ENCODE results near the gene TEN1. TPM values are rescaled to one million over a fixed set of nuclear protein-coding genes. Genes with fewer than 3 reads are reported as not detected.
"Not testable (repeated sequence)": the region's sequence is repeated elsewhere in the genome, so short reads cannot be mapped to it uniquely, and the experiment has no call there.

The TEN1 gene
- total RNA-seq, 1 experiment from 2014 or later: 62.9 TPM

GRCh38 chr17:76036497-76037261 is 57.6 kb downstream of the TEN1 start:
- in situ Hi-C loops (cut with HindIII; ENCODE audit: low pct_unique_long_range_greater_than_20kb, low sequenced_read_pairs): loop anchor here (25.0 kb wide), 1 partner anchor 151 kb away; no protein-coding TSS in a partner anchor
- no peak for DNase-seq (ENCODE audit: low read depth, low spot score)

- in situ Hi-C loops (cut with HindIII; ENCODE audit: low pct_unique_long_range_greater_than_20kb, low sequenced_read_pairs): loop anchor here (25.0 kb wide), 1 partner anchor 149 kb away; no protein-coding TSS in a partner anchor
Observed at GRCh38 chr17:76038050-76038449, 59.0 kb downstream of the TEN1 start.

GRCh38 chr17:76039121-76039520 is 60.1 kb downstream of the TEN1 start:
- DNase-seq (ENCODE audit: low read depth, low spot score): no peak
- in situ Hi-C loops (cut with HindIII; ENCODE audit: low pct_unique_long_range_greater_than_20kb, low sequenced_read_pairs): loop anchor here (25.0 kb wide), 1 partner anchor 148 kb away; no protein-coding TSS in a partner anchor

More at GRCh38 chr17:76038050-76038449, 59.0 kb downstream of the TEN1 start:
- DNase-seq (ENCODE audit: low read depth, low spot score): no peak

GRCh38 chr17:76040376-76040775 is 61.3 kb downstream of the TEN1 start:
- DNase-seq (ENCODE audit: low read depth, low spot score): no peak
- in situ Hi-C loops (cut with HindIII; ENCODE audit: low pct_unique_long_range_greater_than_20kb, low sequenced_read_pairs): loop anchor here (25.0 kb wide), 1 partner anchor 147 kb away; no protein-coding TSS in a partner anchor

- not testable (repeated sequence) for DNase-seq (ENCODE audit: low read depth, low spot score)
- in situ Hi-C loops (cut with HindIII; ENCODE audit: low pct_unique_long_range_greater_than_20kb, low sequenced_read_pairs): loop anchor here (25.0 kb wide), 1 partner anchor 144 kb away; no protein-coding TSS in a partner anchor
Observed at GRCh38 chr17:76042868-76043267, 63.8 kb downstream of the TEN1 start.

- not testable (repeated sequence) for DNase-seq (ENCODE audit: low read depth, low spot score)
- in situ Hi-C loops (cut with HindIII; ENCODE audit: low pct_unique_long_range_greater_than_20kb, low sequenced_read_pairs): loop anchor here (25.0 kb wide), 1 partner anchor 143 kb away; no protein-coding TSS in a partner anchor
Observed at GRCh38 chr17:76044475-76045007, 65.5 kb downstream of the TEN1 start.

GRCh38 chr17:76046064-76046463 is 67.0 kb downstream of the TEN1 start:
- DNase-seq (ENCODE audit: low read depth, low spot score): no peak
- in situ Hi-C loops (cut with HindIII; ENCODE audit: low pct_unique_long_range_greater_than_20kb, low sequenced_read_pairs): loop anchor here (25.0 kb wide), 1 partner anchor 141 kb away; no protein-coding TSS in a partner anchor

- in situ Hi-C loops (cut with HindIII; ENCODE audit: low pct_unique_long_range_greater_than_20kb, low sequenced_read_pairs): loop anchor here (25.0 kb wide), 1 partner anchor 139 kb away; no protein-coding TSS in a partner anchor
- no peak for DNase-seq (ENCODE audit: low read depth, low spot score)
Observed at GRCh38 chr17:76048025-76048605, 69.1 kb downstream of the TEN1 start.

- DNase-seq (ENCODE audit: low read depth, low spot score): peak; percentile 26
- in situ Hi-C loops (cut with HindIII; ENCODE audit: low pct_unique_long_range_greater_than_20kb, low sequenced_read_pairs): loop anchor here (25.0 kb wide), 1 partner anchor 139 kb away; no protein-coding TSS in a partner anchor
Observed at GRCh38 chr17:76048711-76049110, 69.7 kb downstream of the TEN1 start.

GRCh38 chr17:76049239-76049638 is 70.2 kb downstream of the TEN1 start:
- in situ Hi-C loops (cut with HindIII; ENCODE audit: low pct_unique_long_range_greater_than_20kb, low sequenced_read_pairs): loop anchor here (25.0 kb wide), 1 partner anchor 138 kb away; no protein-coding TSS in a partner anchor
- DNase-seq (ENCODE audit: low read depth, low spot score): no peak

- in situ Hi-C loops (cut with HindIII; ENCODE audit: low pct_unique_long_range_greater_than_20kb, low sequenced_read_pairs): loop anchor here (25.0 kb wide), 2 partner anchors 113 to 137 kb away; partner anchors contain the start of gene FBF1
- DNase-seq (ENCODE audit: low read depth, low spot score): no peak
Observed at GRCh38 chr17:76049836-76050537, 70.9 kb downstream of the TEN1 start.

Other genes starting within 250 kb of the TEN1 start
- gene GALK1, start 214.0 kb upstream of the TEN1 start, total RNA-seq (2014; rRNA removed; shearing (Covaris generic)): 52.5 and 57.2 TPM in 2 replicates
- 76.9 and 77.7 TPM in 2 replicates for gene UNK, start 194.4 kb upstream of the TEN1 start, total RNA-seq (2014; rRNA removed; shearing (Covaris generic))
- 1.3 and 1.8 TPM in 2 replicates for gene UNC13D, start 134.8 kb upstream of the TEN1 start, total RNA-seq (2014; rRNA removed; shearing (Covaris generic))
- gene WBP2, start 123.9 kb upstream of the TEN1 start, total RNA-seq (2014; rRNA removed; shearing (Covaris generic)): 49.5 and 67.9 TPM in 2 replicates
- gene TRIM47, start 100.7 kb upstream of the TEN1 start, total RNA-seq (2014; rRNA removed; shearing (Covaris generic)): 7.3 and 8.1 TPM in 2 replicates
- 53.5 and 56.5 TPM in 2 replicates for gene TRIM65, start 82.3 kb upstream of the TEN1 start, total RNA-seq (2014; rRNA removed; shearing (Covaris generic))
- 47.6 and 57.4 TPM in 2 replicates for gene MRPL38, start 74.4 kb upstream of the TEN1 start, total RNA-seq (2014; rRNA removed; shearing (Covaris generic))
- 17.6 and 24.8 TPM in 2 replicates for gene FBF1, start 38.2 kb upstream of the TEN1 start, total RNA-seq (2014; rRNA removed; shearing (Covaris generic))
- 43.2 and 44.4 TPM in 2 replicates for gene ACOX1, start 74 bp upstream of the TEN1 start, total RNA-seq (2014; rRNA removed; shearing (Covaris generic))
- 3.1 and 4.3 TPM in 2 replicates for gene CDK3, start 21.6 kb downstream of the TEN1 start, total RNA-seq (2014; rRNA removed; shearing (Covaris generic))
- gene EVPL, start 48.1 kb downstream of the TEN1 start, total RNA-seq (2014; rRNA removed; shearing (Covaris generic)): 0.08 and 0.16 TPM in 2 replicates
- 58.2 and 68.6 TPM in 2 replicates for gene SRP68, start 93.3 kb downstream of the TEN1 start, total RNA-seq (2014; rRNA removed; shearing (Covaris generic))
- gene GALR2, start 95.5 kb downstream of the TEN1 start, total RNA-seq (2014; rRNA removed; shearing (Covaris generic)): 0.13 and 1.0 TPM in 2 replicates
- 0.53 and 0.74 TPM in 2 replicates for gene ZACN, start 99.9 kb downstream of the TEN1 start, total RNA-seq (2014; rRNA removed; shearing (Covaris generic))
- gene EXOC7, start 124.5 kb downstream of the TEN1 start, total RNA-seq (2014; rRNA removed; shearing (Covaris generic)): 126 and 145 TPM in 2 replicates
- not detected in 2 replicates for gene FOXJ1, start 162.0 kb downstream of the TEN1 start, total RNA-seq (2014; rRNA removed; shearing (Covaris generic))